Stomach (tissue), 4 donors: ENCODE data around the gene TRPV4.

Experiments
- CTCF ChIP-seq, 7 experiments: fragments of 450-650 bp in 4 of 7; fragments of 200-600 bp in 3 of 7; sonication (generic) in 3 of 7; IDR thresholded peaks; one replicate each; pipeline ENCODE4 v1.5.1; 2016 to 2019; ENCODE audit warnings: antibody characterized with exemption in 7 of 7, control low read depth in 2 of 7, mild to moderate bottlenecking in 1 of 7
- POLR2A ChIP-seq, 4 donors: fragments of 450-650 bp; IDR thresholded peaks; one replicate each; pipeline ENCODE4 v1.6.1; 2016; ENCODE audit warnings: antibody characterized with exemption in 4 of 4, control low read depth in 2 of 4, mild to moderate bottlenecking in 1 of 4, moderate library complexity in 1 of 4
- POLR2AphosphoS5 ChIP-seq, 3 donors: sonication (generic); formaldehyde crosslinking; IDR thresholded peaks; one replicate each; pipeline ENCODE4 v1.6.1; 2016; ENCODE audit warnings: antibody characterized with exemption in 3 of 3

- TF ChIP-seq CTCF (IDR thresholded peaks at IDR 0.05), result no peak
- no peak for TF ChIP-seq POLR2A (IDR thresholded peaks at IDR 0.05)
- no peak for TF ChIP-seq POLR2AphosphoS5 (IDR thresholded peaks at IDR 0.05)
Observed at GRCh38 chr12:109760930-109761921, 72.0 kb downstream of the TRPV4 start.
